ENCODE measurements around the gene ATP1B4.
"Not testable (repeated sequence)": the region's sequence is repeated elsewhere in the genome, so short reads cannot be mapped to it uniquely, and the experiment has no call there.

The ATP1B4 gene

GRCh38 chrX:120361764-120362305 lies at the start of gene ATP1B4:
Gene ATP1B4, plus strand, starts transcription at chrX:120362089. Its CDS starts 80 bp downstream, at chrX:120362169.
- no peak for DNase-seq (ENCODE audit: low spot score in 2 of 2)
- Mint-ChIP-seq H3K9me3 (no peaks in the 10 kb centered on the region), H3K4me1 (peaks cover 2% of the 10 kb centered on the region), H3K36me3 (no peaks in the 10 kb centered on the region), H3K27me3 (peaks cover 4% of the 10 kb centered on the region), H3K4me3 (no peak within 1 kb of the TSS), H3K27ac (no peak within 1 kb of the TSS)
- no peak for ATAC-seq (ENCODE audit: low read depth)

- ATAC-seq (ENCODE audit: low read depth) (no peak), DNase-seq (ENCODE audit: low spot score in 2 of 2) (no peak)
- H3K4me1 Mint-ChIP-seq: peaks cover 6% of the 10 kb centered on the region
- no peak overlapping the region for H3K27ac Mint-ChIP-seq
- no peaks in the 10 kb centered on the region for H3K36me3 Mint-ChIP-seq
- no peak overlapping the region for H3K4me3 Mint-ChIP-seq
- H3K27me3 Mint-ChIP-seq: peaks cover 13% of the 10 kb centered on the region
- no peaks in the 10 kb centered on the region for H3K9me3 Mint-ChIP-seq
These were observed 46.1 kb upstream of the ATP1B4 start for GRCh38 chrX:120315776-120316175.

- no peaks in the 10 kb centered on the region for H3K36me3 Mint-ChIP-seq
- H3K27me3 Mint-ChIP-seq: peaks cover 12% of the 10 kb centered on the region
- no peak for ATAC-seq (ENCODE audit: low read depth)
- DNase-seq (ENCODE audit: low spot score in 2 of 2): no peak
- H3K27ac Mint-ChIP-seq: no peak overlapping the region
- H3K4me1 Mint-ChIP-seq: peaks cover 5% of the 10 kb centered on the region
- no peak overlapping the region for H3K4me3 Mint-ChIP-seq
- H3K9me3 Mint-ChIP-seq: no peaks in the 10 kb centered on the region
These were observed 45.2 kb upstream of the ATP1B4 start for GRCh38 chrX:120316587-120317283.

GRCh38 chrX:120318411-120318810 lies 43.5 kb upstream of the ATP1B4 start:
- no peaks in the 10 kb centered on the region for H3K36me3 Mint-ChIP-seq
- H3K27ac Mint-ChIP-seq: no peak overlapping the region
- H3K4me3 Mint-ChIP-seq: no peak overlapping the region
- no peaks in the 10 kb centered on the region for H3K9me3 Mint-ChIP-seq
- H3K27me3 Mint-ChIP-seq: peaks cover 11% of the 10 kb centered on the region
- ATAC-seq (ENCODE audit: low read depth) (no peak), DNase-seq (ENCODE audit: low spot score in 2 of 2) (no peak)
- peaks cover 5% of the 10 kb centered on the region for H3K4me1 Mint-ChIP-seq

GRCh38 chrX:120321520-120322281 lies 40.2 kb upstream of the ATP1B4 start:
- H3K4me3 Mint-ChIP-seq: no peak overlapping the region
- no peak overlapping the region for H3K27ac Mint-ChIP-seq
- peaks cover 5% of the 10 kb centered on the region for H3K4me1 Mint-ChIP-seq
- H3K27me3 Mint-ChIP-seq: peaks cover 3% of the 10 kb centered on the region
- DNase-seq (ENCODE audit: low spot score in 2 of 2) (no peak), ATAC-seq (ENCODE audit: low read depth) (no peak)
- no peaks in the 10 kb centered on the region for H3K9me3 Mint-ChIP-seq
- no peaks in the 10 kb centered on the region for H3K36me3 Mint-ChIP-seq

DNA sequence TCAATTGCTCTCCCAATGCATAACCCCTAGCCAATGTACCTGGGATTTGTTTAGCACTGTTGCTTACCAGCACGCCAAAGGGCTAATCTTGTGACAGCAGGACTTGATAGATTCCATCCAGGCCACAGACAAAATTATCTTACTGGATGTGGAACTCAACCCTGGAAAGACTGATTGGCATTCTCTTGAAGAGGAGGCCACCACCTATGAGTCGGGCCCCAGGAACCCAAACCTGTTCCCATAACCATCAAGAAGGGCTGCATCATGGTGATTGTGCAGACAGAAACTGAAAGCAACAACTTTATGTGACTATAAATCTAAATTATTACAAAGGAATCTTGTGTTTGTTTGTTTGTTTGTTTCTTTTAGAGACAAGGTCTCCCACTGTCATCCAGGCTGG lies 30.8 kb upstream of the ATP1B4 start:
- DNase-seq (ENCODE audit: low spot score in 2 of 2) (no peak), ATAC-seq (ENCODE audit: low read depth) (no peak)
- no peaks in the 10 kb centered on the region for H3K4me1 Mint-ChIP-seq
- no peak overlapping the region for H3K4me3 Mint-ChIP-seq
- H3K36me3 Mint-ChIP-seq: peaks cover 2% of the 10 kb centered on the region
- peaks cover 5% of the 10 kb centered on the region for H3K9me3 Mint-ChIP-seq
- H3K27me3 Mint-ChIP-seq: peaks cover 5% of the 10 kb centered on the region
- no peak overlapping the region for H3K27ac Mint-ChIP-seq

GRCh38 chrX:120332394-120332793 lies 29.5 kb upstream of the ATP1B4 start:
- Mint-ChIP-seq H3K9me3 (peaks cover 6% of the 10 kb centered on the region), H3K27ac (no peak overlapping the region)

GRCh38 chrX:120334151-120334550 lies 27.7 kb upstream of the ATP1B4 start:
- H3K27me3 Mint-ChIP-seq: peaks cover 2% of the 10 kb centered on the region
- no peak for ATAC-seq (ENCODE audit: low read depth)
- no peak for DNase-seq (ENCODE audit: low spot score in 2 of 2)
- H3K36me3 Mint-ChIP-seq: peaks cover 2% of the 10 kb centered on the region
- peaks cover 12% of the 10 kb centered on the region for H3K9me3 Mint-ChIP-seq
- H3K4me1 Mint-ChIP-seq: no peaks in the 10 kb centered on the region
- no peak overlapping the region for H3K4me3 Mint-ChIP-seq
- H3K27ac Mint-ChIP-seq: no peak overlapping the region

More at GRCh38 chrX:120332394-120332793, 29.5 kb upstream of the ATP1B4 start:
- ATAC-seq (ENCODE audit: low read depth) (no peak), DNase-seq (ENCODE audit: low spot score in 2 of 2) (no peak)
- Mint-ChIP-seq H3K4me1 (no peaks in the 10 kb centered on the region), H3K36me3 (peaks cover 2% of the 10 kb centered on the region), H3K4me3 (no peak overlapping the region), H3K27me3 (peaks cover 5% of the 10 kb centered on the region)

DNA sequence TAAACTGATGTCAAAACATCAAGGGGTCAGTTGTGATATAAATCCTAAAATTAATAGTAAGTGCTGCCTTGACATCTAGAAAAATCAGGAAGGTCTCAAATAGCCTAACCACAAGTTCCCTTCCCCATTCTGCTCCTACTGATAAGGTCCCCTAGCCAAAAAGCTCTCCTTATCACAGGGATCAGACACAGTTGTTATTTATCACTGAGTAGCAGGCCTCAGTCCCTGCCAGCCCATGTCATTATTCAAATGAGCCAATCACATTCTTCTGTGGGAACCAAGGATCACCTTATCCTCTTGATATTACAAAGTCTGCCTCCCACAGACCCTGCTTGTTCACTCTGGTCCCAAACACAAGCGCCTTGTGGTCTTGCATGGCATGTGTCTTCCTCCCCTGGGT lies 27.3 kb upstream of the ATP1B4 start:
- Mint-ChIP-seq H3K27ac (no peak overlapping the region), H3K4me3 (no peak overlapping the region), H3K4me1 (no peaks in the 10 kb centered on the region), H3K27me3 (no peaks in the 10 kb centered on the region), H3K36me3 (peaks cover 2% of the 10 kb centered on the region), H3K9me3 (peaks cover 12% of the 10 kb centered on the region)
- DNase-seq (ENCODE audit: low spot score in 2 of 2): no peak
- no peak for ATAC-seq (ENCODE audit: low read depth)

DNA sequence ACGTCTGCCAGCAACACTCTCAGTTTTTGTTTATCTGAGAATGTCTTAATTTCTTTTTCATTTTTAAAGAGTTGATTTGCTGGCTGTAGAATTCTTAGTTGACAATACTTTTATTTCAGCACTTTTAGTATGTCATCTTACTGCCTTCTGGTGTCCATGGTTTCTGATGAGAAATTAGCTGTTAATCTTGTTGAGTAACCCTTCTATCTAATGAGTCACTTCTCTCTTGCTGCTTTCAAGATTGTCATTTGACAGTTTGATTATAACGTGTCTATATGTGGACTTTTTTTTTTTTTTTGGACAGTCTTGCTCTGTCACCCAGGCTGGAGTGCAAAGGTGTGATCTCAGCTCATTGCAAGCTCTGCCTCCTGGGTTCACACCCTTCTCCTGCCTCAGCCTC lies 26.6 kb upstream of the ATP1B4 start:
- no peak overlapping the region for H3K4me3 Mint-ChIP-seq
- ATAC-seq (ENCODE audit: low read depth) (no peak), DNase-seq (ENCODE audit: low spot score in 2 of 2) (no peak)
- no peaks in the 10 kb centered on the region for H3K27me3 Mint-ChIP-seq
- no peak overlapping the region for H3K27ac Mint-ChIP-seq
- peaks cover 12% of the 10 kb centered on the region for H3K9me3 Mint-ChIP-seq
- no peaks in the 10 kb centered on the region for H3K4me1 Mint-ChIP-seq
- no peaks in the 10 kb centered on the region for H3K36me3 Mint-ChIP-seq

- peaks cover 12% of the 10 kb centered on the region for H3K9me3 Mint-ChIP-seq
These were observed 25.0 kb upstream of the ATP1B4 start for GRCh38 chrX:120336899-120337298.

GRCh38 chrX:120344566-120344965 lies 17.3 kb upstream of the ATP1B4 start:
- not testable (repeated sequence) for H3K27ac Mint-ChIP-seq; H3K4me3 Mint-ChIP-seq; DNase-seq (ENCODE audit: low spot score in 2 of 2); H3K36me3 Mint-ChIP-seq; H3K9me3 Mint-ChIP-seq; H3K27me3 Mint-ChIP-seq; ATAC-seq (ENCODE audit: low read depth); H3K4me1 Mint-ChIP-seq

More at GRCh38 chrX:120336899-120337298, 25.0 kb upstream of the ATP1B4 start:
- Mint-ChIP-seq H3K4me1 (no peaks in the 10 kb centered on the region), H3K27me3 (peaks cover 2% of the 10 kb centered on the region), H3K27ac (no peak overlapping the region), H3K36me3 (no peaks in the 10 kb centered on the region), H3K4me3 (no peak overlapping the region)
- DNase-seq (ENCODE audit: low spot score in 2 of 2): no peak
- no peak for ATAC-seq (ENCODE audit: low read depth)

DNA sequence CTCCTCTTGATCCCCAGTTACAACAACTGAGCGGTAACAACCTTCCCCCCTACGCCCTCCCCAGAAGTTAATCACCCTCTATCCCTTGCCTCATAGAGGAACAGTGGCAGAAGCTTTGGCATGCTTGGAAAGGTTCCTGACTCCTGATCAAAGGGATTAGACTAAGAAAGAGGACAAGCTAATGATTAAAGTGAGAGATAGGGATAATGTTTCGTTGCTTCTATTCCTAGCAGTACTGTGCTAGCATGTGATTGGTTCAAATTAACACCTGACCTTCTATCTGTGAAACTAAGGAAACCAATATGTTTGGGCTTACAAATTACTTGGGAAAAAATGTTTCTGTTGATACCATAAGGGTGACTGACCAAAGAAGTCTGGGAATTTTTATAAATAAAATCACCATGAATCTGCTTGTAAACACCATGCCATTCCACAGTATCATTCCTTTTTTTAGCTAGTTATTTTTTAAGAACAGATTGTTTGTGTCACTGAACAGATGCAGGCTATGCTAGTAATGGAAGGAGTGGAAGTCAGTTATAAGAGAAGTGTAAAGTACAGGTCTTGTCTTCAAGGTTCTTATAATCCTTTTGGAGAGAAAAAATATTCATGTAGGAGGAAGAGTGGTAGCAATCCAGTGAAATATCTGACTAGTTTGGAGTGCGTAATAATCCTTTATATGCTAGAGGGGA lies 11.3 kb upstream of the ATP1B4 start:
- H3K9me3 Mint-ChIP-seq: no peaks in the 10 kb centered on the region
- H3K27me3 Mint-ChIP-seq: peaks cover 4% of the 10 kb centered on the region
- no peaks in the 10 kb centered on the region for H3K4me1 Mint-ChIP-seq
- H3K36me3 Mint-ChIP-seq: no peaks in the 10 kb centered on the region
- H3K27ac Mint-ChIP-seq: no peak overlapping the region
- ATAC-seq (ENCODE audit: low read depth): no peak
- DNase-seq (ENCODE audit: low spot score in 2 of 2): no peak
- H3K4me3 Mint-ChIP-seq: no peak overlapping the region

GRCh38 chrX:120356084-120356483 lies 5.8 kb upstream of the ATP1B4 start:
- H3K36me3 Mint-ChIP-seq: no peaks in the 10 kb centered on the region
- no peak overlapping the region for H3K4me3 Mint-ChIP-seq
- ATAC-seq (ENCODE audit: low read depth): no peak
- H3K27ac Mint-ChIP-seq: no peak overlapping the region
- H3K9me3 Mint-ChIP-seq: no peaks in the 10 kb centered on the region
- DNase-seq (ENCODE audit: low spot score in 2 of 2): no peak
- H3K4me1 Mint-ChIP-seq: no peaks in the 10 kb centered on the region
- peaks cover 3% of the 10 kb centered on the region for H3K27me3 Mint-ChIP-seq

Measured in memory B cell (primary cell).